HG03575 (cell line): ENCODE measurements around the gene CEP152.
"Not testable (repeated sequence)": the region's sequence is repeated elsewhere in the genome, so short reads cannot be mapped to it uniquely, and the experiment has no call there.

Experiments used
- ATAC-seq: cut with Tn5 transposase; IDR thresholded peaks from one replicate; pipeline ENCODE4 v1.9.1; 2021; ENCODE audit not compliant: unreplicated experiment, insufficient number of reproducible peaks, low FRiP score; ENCODE audit errors: extremely low read depth

CEP152 gene

GRCh38 chr15:48823237-48823636, 12.4 kb upstream of the CEP152 start:
- ATAC-seq, result no peak

DNA sequence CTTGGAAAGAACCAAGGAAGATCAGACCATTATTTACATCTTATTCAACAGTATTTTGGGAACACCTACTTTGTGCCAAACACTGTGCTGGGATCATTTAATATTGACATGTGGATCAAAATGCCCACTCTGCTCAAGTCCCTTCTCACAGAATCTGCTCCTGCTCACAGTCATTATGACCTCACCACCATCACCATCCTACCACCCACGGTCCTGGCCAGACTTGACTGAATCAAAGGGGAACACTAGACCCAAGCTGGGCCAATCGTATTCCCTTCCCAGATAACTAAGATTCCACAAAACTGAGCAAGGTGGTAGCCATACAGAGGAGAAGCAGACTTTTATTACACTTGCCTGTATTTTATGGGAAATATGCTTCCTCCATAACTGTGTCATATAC, 3.4 kb upstream of the CEP152 start:
- no peak for ATAC-seq

DNA sequence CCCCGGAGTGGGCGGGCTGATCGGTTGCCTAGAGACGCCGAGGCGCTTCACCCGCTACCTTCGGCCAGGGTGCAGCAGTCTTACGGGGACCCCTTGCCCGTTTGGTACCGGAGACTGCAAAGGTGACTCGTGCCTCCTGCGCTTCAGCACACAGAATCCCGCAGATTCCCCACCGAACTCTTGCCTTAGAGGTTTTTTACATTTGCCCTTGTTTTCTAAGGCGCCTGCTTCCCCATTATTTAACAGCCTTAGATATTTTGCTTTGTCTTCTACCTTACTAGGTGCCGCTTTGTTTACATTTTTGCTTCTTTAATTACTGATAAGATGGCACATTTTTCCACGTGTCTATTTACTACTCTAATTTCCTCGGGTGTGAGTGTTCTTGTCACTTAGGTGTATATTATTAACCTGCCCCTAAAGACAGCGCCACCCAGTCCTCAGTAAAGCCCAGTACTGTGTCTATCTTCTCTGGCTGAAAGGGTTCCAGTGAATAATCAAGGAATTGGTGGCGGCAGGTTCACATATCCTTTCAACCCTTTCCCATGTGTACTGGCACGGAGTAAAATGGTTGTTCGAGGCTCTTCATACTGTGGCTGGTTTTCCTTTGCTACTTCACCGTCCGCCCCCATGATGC, 573 bp upstream of the CEP152 start:
- no peak for ATAC-seq

GRCh38 chr15:48806151-48806550, 4.7 kb downstream of the CEP152 start:
- ATAC-seq, result no peak

GRCh38 chr15:48805591-48805990, 5.3 kb downstream of the CEP152 start:
- ATAC-seq, result no peak

DNA sequence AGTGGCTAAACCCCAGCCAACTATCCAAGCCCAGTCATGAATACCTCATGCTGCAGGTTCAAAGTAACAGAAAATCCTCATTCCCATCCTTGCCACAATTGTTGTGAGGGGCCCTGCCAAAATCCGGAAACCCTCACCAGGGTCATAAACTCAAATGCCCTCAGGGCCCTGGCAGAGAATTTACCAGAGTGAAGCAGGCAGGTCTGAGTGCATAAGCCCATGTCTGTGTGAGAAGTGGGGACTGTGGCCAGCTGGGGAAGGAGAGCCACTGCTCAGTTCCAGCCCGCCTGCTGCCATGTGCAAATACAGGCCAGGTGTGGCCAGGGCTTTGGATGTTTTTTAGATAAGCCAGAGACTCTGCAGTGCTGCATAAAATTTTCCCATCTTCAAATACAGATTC, 7.0 kb downstream of the CEP152 start:
- no peak for ATAC-seq

DNA sequence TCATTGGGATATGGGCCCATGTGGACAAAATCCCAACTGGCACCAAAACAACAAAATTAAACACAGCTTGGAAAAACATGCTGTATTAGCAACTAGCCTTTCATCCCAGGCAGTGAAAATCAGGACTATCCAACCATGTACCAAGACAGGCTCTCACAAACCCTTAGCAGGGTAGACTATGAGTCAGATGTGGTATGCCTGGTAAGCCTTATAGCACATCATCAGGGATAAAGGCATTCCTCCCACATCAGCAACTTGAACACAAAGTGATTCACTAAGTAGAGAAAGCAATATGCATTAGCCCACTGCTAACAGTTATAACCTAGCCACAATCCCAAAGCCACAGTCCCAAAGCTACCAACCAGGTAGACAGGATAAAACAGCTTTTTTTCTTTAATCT, 8.0 kb downstream of the CEP152 start:
- ATAC-seq, result no peak

GRCh38 chr15:48802257-48802656, 8.6 kb downstream of the CEP152 start:
- ATAC-seq, result no peak

- ATAC-seq, result no peak
Observed at GRCh38 chr15:48800811-48801455, 9.9 kb downstream of the CEP152 start.

DNA sequence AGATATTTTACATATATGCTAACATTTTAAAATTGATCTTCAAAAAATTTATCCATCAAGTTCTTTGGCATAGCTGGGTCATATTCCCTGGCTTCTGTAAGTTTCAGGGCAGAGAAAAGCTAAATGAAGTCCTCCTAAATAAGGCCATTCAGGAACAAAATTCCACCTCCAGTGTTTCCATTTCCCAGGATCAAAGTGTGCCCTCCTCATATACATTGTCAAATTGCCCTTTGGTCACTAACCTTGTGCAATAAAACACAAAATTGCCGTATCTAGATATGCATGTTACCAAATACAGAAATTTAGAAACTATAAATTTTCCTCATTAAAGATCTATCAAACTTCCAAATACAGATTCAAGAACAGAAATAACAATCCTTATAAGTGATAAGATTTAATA, 10.6 kb downstream of the CEP152 start:
- no peak for ATAC-seq

- ATAC-seq, result no peak
Observed at GRCh38 chr15:48798319-48798718, 12.6 kb downstream of the CEP152 start.

GRCh38 chr15:48796930-48797329, 13.9 kb downstream of the CEP152 start:
- ATAC-seq, result no peak

DNA sequence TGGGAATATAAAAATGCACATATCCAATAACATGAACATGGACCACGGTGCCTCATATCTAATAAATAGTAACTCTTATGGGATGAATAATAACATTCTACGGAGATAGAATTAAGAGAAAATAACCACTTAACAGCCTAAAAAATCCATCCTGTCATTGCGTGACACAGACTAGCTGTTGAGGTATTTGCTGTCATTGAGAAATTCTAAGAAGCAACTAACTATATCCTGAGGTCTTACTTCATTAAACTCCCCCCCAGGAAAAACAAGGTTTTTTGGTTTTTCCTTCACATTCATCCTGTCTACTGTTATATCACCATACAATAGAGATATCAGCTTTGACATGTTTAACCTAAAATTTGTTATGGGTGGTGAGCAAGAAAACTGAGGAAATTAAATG, 14.3 kb downstream of the CEP152 start:
- no peak for ATAC-seq

GRCh38 chr15:48795901-48796300, 15.0 kb downstream of the CEP152 start:
- no peak for ATAC-seq

GRCh38 chr15:48794697-48795134, 16.2 kb downstream of the CEP152 start:
- ATAC-seq, result peak; percentile 63

GRCh38 chr15:48792408-48792807, 18.5 kb downstream of the CEP152 start:
- no peak for ATAC-seq

GRCh38 chr15:48790466-48791115, 20.3 kb downstream of the CEP152 start:
- not testable (repeated sequence) for ATAC-seq

DNA sequence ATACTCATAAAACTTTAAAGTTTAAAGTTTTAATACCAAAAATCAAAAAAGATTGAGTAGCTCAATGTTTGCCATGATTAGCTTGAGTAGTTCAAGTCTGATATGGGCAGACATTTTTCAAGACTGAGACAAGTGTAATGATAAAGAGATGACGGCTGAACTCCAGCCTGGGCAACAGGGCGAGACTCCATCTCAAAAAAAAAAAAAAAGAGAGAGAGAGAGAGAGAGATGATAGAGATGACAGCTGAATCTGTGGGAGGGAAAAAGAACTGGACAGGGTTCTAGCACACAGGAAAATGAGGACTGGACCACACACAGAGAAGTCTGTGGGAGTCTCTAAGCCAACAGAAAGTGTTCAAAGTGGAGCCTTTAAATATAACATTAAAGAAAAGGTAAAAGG, 25.2 kb downstream of the CEP152 start:
- ATAC-seq, result no peak

GRCh38 chr15:48785195-48785594, 25.7 kb downstream of the CEP152 start:
- ATAC-seq, result no peak

- ATAC-seq, result no peak
Observed at GRCh38 chr15:48784756-48785155, 26.1 kb downstream of the CEP152 start.
